Hematopoietic multipotent progenitor cell treated with erythropoietin and hydrocortisone succinate and interleukin-3 and kit ligand, for 15 days (in vitro differentiated cells): ENCODE measurements around the gene CTNND1.

ENCODE experiments used
- DNase-seq: peaks from one replicate; pipeline ENCODE4 v3.0.0-alpha.2; 2015; ENCODE audit warnings: low spot score

CTNND1 gene

DNA sequence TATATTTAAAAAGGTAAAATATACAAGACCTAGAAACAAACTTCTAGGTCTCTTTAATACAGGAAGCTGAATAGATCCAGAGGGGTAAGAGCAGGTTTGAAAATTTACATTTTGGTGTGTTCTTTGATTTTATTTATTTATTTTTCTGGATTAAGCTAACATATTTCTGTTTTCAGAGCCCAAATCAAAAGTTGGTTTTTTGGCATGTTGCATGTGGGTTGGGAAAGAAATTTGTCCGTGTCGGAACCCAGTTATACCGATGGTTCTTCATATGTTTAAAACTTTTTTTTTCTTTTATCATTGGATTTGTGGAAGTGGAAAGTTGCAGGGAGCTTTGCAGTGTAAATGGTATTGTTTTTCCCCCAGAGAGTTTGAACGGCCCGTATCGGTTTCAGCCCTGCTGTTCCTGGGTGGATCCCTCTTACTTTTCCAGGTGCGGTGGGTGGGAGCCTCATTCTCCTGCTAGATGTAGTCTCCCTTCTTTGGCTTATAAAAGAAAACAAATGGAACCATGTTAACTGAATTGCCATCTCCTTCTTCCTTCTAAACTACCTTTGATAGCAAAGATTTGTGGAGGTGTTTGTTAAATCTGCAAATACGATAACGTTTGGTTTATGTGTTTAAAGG is 746 bp downstream of the CTNND1 start:
- DNase-seq, result no peak

DNA sequence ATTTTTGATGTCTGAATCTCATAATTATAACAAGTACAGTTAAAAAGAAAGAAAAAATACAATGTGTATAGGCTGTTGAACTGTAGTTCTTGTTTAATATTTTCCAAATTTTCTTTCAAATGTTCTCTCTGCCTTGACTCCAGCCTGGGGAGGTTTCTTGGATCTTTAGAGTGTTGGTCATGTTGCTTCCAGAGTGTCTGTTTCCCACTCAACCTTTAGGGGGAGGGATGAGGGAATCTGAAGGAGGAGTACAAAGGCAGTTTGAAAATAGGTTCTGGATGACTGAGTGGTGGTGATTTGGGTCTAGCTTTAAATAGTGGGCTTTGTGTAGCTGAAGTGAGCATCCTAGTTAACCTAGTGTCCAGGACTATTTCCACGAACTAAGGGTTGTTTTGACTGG is 2.0 kb downstream of the CTNND1 start:
- no peak for DNase-seq

GRCh38 chr11:57764021-57764420 is 2.4 kb downstream of the CTNND1 start:
- no peak for DNase-seq

DNA sequence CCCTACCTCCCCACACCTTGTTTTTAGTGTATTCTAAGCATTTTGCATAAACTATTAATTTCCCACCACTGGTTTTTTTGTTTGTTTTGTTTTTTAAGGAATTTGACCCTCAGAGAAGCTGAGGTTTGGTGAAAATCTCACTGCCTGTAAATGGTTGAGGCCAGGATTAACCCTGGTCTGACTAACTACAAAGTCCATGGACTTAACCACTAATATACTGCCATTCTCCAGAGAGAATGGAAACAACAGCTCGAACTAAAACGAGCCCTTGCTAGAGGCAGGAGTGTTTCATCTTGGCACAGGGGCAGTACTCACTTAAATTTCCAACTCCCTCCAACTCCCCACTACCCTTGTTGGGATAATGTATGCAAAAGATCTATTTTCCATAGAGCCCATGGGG is 3.0 kb downstream of the CTNND1 start:
- DNase-seq, result no peak

GRCh38 chr11:57764972-57765371 is 3.4 kb downstream of the CTNND1 start:
- DNase-seq, result peak; percentile 26

DNA sequence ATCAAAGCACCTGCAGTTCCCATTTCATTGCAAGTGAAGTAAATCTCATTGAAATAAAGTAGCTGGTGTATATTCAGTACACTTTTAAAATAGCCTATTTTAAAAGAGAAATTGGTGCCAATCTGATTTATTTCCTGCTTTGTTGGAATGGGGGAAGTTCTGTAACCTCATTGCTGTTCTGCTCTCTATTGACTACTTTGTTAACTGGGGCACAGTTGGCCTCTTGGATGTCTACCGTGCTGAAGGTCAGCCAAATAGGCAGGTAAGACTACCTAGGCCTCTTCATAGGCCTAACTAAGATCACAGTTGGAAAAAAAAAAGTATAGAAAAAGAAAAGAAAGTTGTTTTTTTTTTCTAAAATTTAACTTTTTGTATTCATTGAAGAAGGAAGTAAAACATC is 9.2 kb downstream of the CTNND1 start:
- DNase-seq, result no peak

GRCh38 chr11:57771365-57771764 is 9.8 kb downstream of the CTNND1 start:
- no peak for DNase-seq

GRCh38 chr11:57772562-57772961 is 11.0 kb downstream of the CTNND1 start:
- no peak for DNase-seq

DNA sequence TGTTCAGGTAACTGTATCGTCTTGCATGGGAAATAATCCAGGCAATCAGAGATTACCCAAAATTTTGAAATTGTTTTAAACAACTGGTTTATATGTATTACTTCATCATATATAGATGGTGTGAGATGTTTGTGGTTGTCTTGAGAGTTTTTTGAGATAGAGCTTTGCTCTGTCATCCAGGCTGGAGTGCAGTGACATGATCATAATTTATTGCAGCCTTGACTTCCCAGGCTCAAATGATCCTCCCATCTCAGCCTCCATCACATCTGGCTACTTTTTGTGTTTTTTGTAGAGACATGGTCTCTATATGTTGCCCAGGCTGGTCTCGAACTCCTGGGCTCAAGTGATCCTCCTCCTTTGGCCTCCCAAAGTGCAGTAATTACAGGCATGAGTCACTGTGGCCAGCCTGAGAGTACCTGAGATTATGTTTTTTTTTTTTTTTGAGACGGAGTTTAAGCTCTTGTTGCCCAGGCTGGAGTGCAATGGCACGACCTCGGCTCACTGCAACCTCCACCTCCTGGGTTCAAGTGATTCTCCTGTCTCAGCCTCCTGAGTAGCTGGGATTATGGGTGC is 11.5 kb downstream of the CTNND1 start:
- DNase-seq, result no peak

GRCh38 chr11:57775491-57775890 is 13.9 kb downstream of the CTNND1 start:
- no peak for DNase-seq

DNA sequence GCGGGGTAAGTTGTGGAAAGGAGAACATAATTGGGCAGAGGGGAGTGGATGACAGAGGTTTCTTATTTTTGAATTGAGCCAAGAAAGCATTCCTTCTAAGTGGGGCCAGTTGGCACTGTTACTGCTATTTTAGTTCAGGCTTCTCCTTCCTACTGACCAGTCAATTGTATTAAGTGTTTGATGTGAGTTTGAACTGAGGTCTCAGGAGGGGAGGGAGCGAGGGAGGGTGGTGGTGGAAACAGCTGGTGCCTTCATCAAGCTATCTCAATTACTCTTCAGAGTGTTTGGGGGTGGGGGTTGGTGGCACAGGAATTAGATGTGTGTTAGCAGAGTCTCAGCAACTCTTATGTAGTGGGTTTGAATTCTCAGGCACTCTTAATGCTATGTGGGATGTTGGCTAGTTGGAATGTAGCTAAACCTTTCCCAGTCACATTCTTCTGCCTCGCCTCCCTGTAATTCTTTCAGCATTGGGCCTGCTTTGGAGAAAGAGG is 14.5 kb downstream of the CTNND1 start:
- no peak for DNase-seq

DNA sequence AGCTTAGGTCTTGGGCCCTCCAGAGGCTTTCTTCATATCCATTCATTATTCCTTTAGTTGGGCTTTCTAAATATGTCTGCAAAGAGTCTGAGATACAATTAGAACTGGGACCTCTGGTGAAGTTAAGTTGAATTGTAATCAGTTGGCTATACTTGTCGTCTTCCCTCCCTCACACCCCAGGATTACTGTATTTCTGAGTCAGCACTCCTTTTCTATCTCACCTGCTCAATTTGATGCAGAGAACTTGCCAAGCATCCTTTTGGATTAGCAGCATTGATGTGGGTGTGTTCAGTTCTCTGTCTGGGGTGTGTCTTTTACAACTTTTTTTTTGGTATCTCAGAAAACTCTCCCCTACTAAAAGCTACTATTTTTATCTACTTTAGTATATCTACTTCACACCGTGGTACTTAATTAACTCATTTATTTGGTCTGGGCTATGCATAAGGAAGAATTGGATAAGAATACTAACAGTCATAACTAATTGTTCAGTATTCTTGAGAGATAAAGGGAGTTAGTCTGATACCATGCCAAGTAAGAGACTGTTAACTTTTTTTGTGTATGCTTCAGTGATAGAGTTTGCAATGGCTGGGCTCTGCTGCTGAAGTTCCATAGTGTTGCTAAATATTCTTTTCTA is 15.1 kb downstream of the CTNND1 start:
- DNase-seq, result no peak

DNA sequence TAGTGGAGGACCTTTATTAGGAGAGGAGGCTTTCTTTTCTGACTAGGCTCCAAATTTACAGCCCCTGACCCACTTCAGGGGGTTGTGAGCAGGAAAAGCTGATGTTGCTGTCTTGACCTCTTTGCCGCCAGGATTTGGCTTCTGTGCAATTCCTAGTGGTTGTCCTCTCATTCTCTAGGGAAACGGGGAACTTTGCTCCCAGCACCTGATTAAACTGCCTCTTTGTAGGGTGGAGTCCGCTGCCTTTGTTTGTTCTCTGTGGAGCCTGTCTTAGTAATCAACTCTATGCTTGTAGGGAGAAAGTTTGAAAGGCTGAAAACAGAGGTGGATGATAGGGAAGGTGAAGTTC is 16.3 kb downstream of the CTNND1 start:
- no peak for DNase-seq

DNA sequence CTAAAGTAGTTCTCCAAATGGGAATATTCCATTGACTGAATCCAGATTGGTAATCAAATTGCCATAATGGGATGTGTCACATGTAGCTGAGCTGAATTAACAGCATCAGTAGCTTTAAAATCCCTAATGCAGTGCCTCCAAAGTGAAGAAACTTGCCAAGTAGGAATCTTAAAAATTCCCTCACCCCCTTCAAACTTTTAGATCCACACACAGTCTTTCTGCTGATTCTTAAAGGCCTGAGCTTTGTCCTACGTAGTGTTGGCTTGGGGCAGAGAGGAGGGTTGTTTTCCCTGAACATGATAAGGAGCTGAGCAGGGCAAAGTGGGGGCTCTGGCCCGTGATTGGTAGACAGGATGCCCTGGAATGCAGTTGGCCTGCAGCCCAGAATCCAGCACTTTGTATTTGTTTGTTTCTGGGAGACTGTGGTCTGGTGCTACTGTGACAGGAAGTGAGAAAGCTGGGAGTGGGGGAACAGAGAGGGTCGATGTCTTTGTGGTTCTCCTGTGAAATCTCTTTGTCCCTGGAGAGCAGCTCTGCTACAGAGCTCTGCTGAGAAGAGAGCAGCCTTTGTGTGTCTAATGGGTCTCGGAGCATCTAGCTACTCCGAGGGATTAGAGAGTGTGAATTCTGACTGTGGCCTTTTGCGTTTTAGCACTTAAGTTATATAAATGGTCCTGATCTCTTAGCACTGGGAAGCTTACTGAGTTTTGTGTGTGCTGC is 16.9 kb downstream of the CTNND1 start:
- DNase-seq, result no peak

- DNase-seq, result no peak
These were observed 17.7 kb downstream of the CTNND1 start for GRCh38 chr11:57779276-57779675.

DNA sequence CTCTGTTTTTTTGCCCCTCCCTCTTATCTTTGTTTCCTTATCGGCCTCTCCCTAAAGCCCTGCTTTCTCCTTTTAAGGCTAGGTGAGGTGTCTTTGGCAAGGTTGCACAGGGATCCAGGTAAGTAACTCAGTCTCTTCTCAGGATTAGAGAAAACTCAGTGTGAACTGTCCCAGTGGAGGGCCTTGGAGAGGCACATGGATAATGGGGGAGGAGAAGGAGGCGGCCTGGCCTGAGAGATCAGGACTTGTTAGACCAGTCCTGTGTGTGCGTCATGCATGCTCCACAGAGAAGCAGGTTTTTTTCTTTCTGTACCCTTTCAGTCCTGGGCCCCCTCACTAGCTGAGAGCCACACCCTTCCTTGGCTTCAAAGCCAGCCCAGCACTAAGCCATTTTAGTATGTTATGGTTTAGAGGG is 19.9 kb downstream of the CTNND1 start:
- no peak for DNase-seq

GRCh38 chr11:57785072-57785471 is 23.5 kb downstream of the CTNND1 start:
- no peak for DNase-seq

DNA sequence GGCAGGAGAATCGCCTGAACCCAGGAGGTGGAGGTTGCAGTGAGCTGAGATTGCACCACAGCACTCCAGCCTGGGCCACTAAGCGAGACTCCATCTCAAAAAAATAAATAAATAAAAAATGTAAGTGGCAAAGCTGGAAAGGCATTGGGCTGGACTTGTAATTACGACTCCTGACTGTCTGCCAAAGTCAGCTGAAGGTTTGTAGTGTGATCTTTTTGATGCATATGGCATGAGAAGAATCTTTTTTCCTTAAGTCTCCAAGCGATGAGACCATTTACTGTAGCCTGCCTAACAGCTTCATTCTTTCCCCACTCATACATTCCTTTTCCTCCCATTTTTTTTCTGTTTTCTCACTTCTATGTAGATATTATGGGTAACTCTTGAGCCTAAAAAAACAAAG is 24.8 kb downstream of the CTNND1 start:
- no peak for DNase-seq

GRCh38 chr11:57787006-57787604 is 25.5 kb downstream of the CTNND1 start:
- DNase-seq, result no peak

DNA sequence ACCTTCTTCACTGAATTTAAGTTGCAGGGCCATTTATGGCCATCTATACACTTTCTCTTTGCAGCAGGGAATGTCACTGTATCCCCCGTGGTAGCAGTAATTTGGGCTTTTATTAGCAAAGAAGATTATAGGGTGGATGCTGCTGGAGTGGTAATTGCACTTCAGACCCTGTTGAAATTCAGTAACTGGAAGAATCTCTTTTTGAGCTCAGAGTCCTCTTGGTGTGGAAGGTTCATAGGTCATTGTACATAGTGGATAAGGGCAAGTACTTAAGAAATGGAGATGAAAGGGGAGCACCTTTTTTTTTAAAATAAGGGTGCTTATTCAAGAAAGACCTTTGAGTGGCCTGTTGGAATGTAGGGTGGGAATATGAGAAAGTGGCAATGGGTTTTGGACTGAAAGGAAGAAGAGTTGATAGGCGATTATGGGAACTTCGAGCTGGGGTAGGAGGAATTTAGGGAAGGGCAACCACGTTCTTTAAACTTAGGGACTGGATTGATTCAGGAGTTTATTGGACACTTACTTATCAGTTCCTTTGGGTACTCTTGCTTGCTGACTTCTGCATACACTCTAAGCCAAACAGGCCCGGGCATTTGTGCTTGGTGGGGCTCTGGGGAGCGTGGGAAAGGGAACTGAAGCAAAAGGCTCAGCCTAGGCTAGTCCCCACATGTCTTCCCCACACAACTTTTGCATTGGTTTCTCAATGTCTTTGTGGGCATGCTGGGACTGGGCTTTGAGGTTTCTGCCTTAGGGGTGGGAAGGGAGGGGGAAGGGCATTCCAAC is 26.5 kb downstream of the CTNND1 start:
- DNase-seq, result no peak

- DNase-seq, result no peak
These were observed 27.1 kb downstream of the CTNND1 start for GRCh38 chr11:57788703-57789088.
